Bronchial epithelial cell (primary cell): Measurements from ENCODE around the gene SLC13A5. TPM values are rescaled to one million over a fixed set of nuclear protein-coding genes. Genes with fewer than 3 reads are reported as not detected.
A peak's percentile ranks its signal among the peaks of the same experiment; 100 is the strongest.

ENCODE experiments used
- DNase-seq: peaks from one replicate; pipeline ENCODE4 v3.0.0-alpha.2; 2010; ENCODE audit warnings: low read depth
- FAIRE-seq: peaks from 2 replicates; lab custom pipeline; 2011; peaks lifted over from hg19 to GRCh38; lab: Jason Lieb, UNC
- H3K27me3 ChIP-seq: 2 replicates; pipeline ENCODE4 v1.5.1; 2011; ENCODE audit warnings: low read length; ENCODE audit not compliant: control insufficient read depth, insufficient read depth
- H3K36me3 ChIP-seq: 2 replicates; pipeline ENCODE4 v1.5.1; 2011; ENCODE audit warnings: low read length; ENCODE audit not compliant: control insufficient read depth, insufficient read depth
- H3K4me3 ChIP-seq: 2 replicates; pipeline ENCODE4 v1.5.1; 2011; ENCODE audit warnings: mild to moderate bottlenecking, low read depth, low read length, control low read depth
- CTCF ChIP-seq: IDR thresholded peaks from 2 replicates; pipeline ENCODE4 v1.5.1; 2011; ENCODE audit warnings: mild to moderate bottlenecking, moderate library complexity, low read length, control low read depth, inconsistent platforms; ENCODE audit not compliant: insufficient read depth, severe bottlenecking
- total RNA-seq: library from RNA; depleted of rRNA; stranded (reverse); fragments of >200 nt; gene quantifications from 2 replicates; pipeline ENCODE4 v1.2.1, GENCODE V29; 2014

SLC13A5 gene
- 0.38 and 0.53 TPM in 2 replicates for total RNA-seq

GRCh38 chr17:6713130-6713917, at the start of gene SLC13A5:
Gene SLC13A5 (minus strand): TSS chr17:6713369. CDS start chr17:6713333, 36 bp downstream.
- DNase-seq (peak; percentile 4), FAIRE-seq (no peak)
- Histone ChIP-seq H3K36me3 (no peaks in the 10 kb centered on the region), H3K4me3 (peak within 1 kb of the TSS; percentile 21), H3K27me3 (no peaks in the 10 kb centered on the region)
- peak; percentile 34 for TF ChIP-seq CTCF

- no peak overlapping the region for H3K4me3 ChIP-seq
- H3K27me3 ChIP-seq, result no peaks in the 10 kb centered on the region
- no peak for FAIRE-seq
- TF ChIP-seq CTCF, result no peak
- no peak for DNase-seq
- H3K36me3 ChIP-seq, result no peaks in the 10 kb centered on the region
Observed at GRCh38 chr17:6761779-6762178, 48.6 kb upstream of the SLC13A5 start.

- FAIRE-seq (no peak), DNase-seq (no peak)
- no peak overlapping the region for H3K4me3 ChIP-seq
- no peaks in the 10 kb centered on the region for H3K36me3 ChIP-seq
- H3K27me3 ChIP-seq, result no peaks in the 10 kb centered on the region
- no peak for TF ChIP-seq CTCF
Observed at GRCh38 chr17:6757747-6758146, 44.6 kb upstream of the SLC13A5 start.

- no peak overlapping the region for H3K4me3 ChIP-seq
- FAIRE-seq (no peak), DNase-seq (no peak)
- no peak for TF ChIP-seq CTCF
- no peaks in the 10 kb centered on the region for H3K27me3 ChIP-seq
- H3K36me3 ChIP-seq, result no peaks in the 10 kb centered on the region
Observed at GRCh38 chr17:6756425-6757031, 43.4 kb upstream of the SLC13A5 start.

- TF ChIP-seq CTCF, result no peak
- DNase-seq (peak; percentile 8), FAIRE-seq (no peak)
- Histone ChIP-seq H3K36me3 (no peaks in the 10 kb centered on the region), H3K27me3 (no peaks in the 10 kb centered on the region), H3K4me3 (no peak within 1 kb of the TSS)
Observed at GRCh38 chr17:6755731-6756184, 42.6 kb upstream of the SLC13A5 start, which contains the start of gene XAF1. Gene XAF1 (plus strand): TSS chr17:6756046. CDS start chr17:6756079, 33 bp downstream.
